Measurements from ENCODE around the gene CCDC73.

Gene CCDC73

GRCh38 chr11:32820497-32820896 is 26.0 kb upstream of the CCDC73 start:
- Histone ChIP-seq H3K27me3 (replicated peaks) (no peaks in the 10 kb centered on the region), H3K36me3 (replicated peaks) (no peaks in the 10 kb centered on the region), H3K27ac (no peak overlapping the region), H3K4me3 (ENCODE audit: low read depth, low read length) (no peak overlapping the region)
- no peak for DNase-seq
- in situ Hi-C loops (cut with HindIII; ENCODE audit: low pct_ligation_motif_present, low sequenced_read_pairs), result no loop called here
- TF ChIP-seq, protein P1, sequence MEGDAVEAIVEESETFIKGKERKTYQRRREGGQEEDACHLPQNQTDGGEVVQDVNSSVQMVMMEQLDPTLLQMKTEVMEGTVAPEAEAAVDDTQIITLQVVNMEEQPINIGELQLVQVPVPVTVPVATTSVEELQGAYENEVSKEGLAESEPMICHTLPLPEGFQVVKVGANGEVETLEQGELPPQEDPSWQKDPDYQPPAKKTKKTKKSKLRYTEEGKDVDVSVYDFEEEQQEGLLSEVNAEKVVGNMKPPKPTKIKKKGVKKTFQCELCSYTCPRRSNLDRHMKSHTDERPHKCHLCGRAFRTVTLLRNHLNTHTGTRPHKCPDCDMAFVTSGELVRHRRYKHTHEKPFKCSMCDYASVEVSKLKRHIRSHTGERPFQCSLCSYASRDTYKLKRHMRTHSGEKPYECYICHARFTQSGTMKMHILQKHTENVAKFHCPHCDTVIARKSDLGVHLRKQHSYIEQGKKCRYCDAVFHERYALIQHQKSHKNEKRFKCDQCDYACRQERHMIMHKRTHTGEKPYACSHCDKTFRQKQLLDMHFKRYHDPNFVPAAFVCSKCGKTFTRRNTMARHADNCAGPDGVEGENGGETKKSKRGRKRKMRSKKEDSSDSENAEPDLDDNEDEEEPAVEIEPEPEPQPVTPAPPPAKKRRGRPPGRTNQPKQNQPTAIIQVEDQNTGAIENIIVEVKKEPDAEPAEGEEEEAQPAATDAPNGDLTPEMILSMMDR (IDR thresholded peaks at IDR 0.05; ENCODE audit: low read depth, low read length, missing control alignments), result no peak

DNA sequence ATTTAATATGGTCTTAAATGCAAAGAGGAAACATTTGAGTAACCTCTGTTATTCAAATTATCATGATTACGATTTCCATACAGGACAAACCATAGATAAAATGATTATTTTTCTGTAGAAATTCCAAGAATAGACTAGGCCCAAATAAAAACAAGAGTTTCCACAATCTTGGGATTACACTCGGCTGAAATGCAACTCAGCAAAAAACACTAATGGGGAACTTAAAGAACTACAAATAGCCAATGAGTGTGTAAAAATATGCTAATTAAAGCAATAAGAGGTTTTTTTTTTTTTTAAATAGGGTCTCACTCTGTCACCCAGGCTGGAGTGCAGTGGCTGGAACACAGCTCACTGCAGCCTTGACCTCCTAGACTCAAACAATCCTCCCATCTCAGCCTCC is 24.7 kb upstream of the CCDC73 start:
- no peaks in the 10 kb centered on the region for H3K36me3 ChIP-seq (replicated peaks)
- in situ Hi-C loops (cut with HindIII; ENCODE audit: low pct_ligation_motif_present, low sequenced_read_pairs), result no loop called here
- DNase-seq, result no peak
- H3K4me3 ChIP-seq (ENCODE audit: low read depth, low read length), result no peak overlapping the region
- TF ChIP-seq, protein P1 (IDR thresholded peaks at IDR 0.05; ENCODE audit: low read depth, low read length, missing control alignments), result no peak
- no peaks in the 10 kb centered on the region for H3K27me3 ChIP-seq (replicated peaks)
- no peak overlapping the region for H3K27ac ChIP-seq

DNA sequence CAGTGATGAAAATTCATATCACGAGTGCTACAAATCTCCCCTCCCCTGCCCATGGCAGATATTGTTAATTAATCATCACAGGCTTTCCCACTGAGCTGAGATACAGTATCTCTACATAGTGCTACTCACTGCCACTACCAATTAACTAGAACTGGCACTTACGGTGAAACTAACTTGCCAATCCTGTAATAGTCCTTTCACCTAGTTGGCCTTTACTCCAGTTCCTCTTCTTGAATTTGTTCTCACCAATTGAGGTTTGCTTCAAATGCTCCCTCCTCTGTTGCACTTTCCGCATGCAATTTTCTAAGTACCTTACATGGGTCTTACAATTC is 23.4 kb upstream of the CCDC73 start:
- TF ChIP-seq, protein P1 (IDR thresholded peaks at IDR 0.05; ENCODE audit: low read depth, low read length, missing control alignments), result no peak
- no peak overlapping the region for H3K4me3 ChIP-seq (ENCODE audit: low read depth, low read length)
- no peaks in the 10 kb centered on the region for H3K36me3 ChIP-seq (replicated peaks)
- no peak for DNase-seq
- in situ Hi-C loops (cut with HindIII; ENCODE audit: low pct_ligation_motif_present, low sequenced_read_pairs), result no loop called here
- H3K27me3 ChIP-seq (replicated peaks), result no peaks in the 10 kb centered on the region
- no peak overlapping the region for H3K27ac ChIP-seq

GRCh38 chr11:32817181-32817851 is 22.9 kb upstream of the CCDC73 start:
- in situ Hi-C loops (cut with HindIII; ENCODE audit: low pct_ligation_motif_present, low sequenced_read_pairs), result no loop called here
- H3K4me3 ChIP-seq (ENCODE audit: low read depth, low read length), result no peak overlapping the region
- no peaks in the 10 kb centered on the region for H3K36me3 ChIP-seq (replicated peaks)
- no peaks in the 10 kb centered on the region for H3K27me3 ChIP-seq (replicated peaks)
- no peak for DNase-seq
- no peak overlapping the region for H3K27ac ChIP-seq
- TF ChIP-seq, protein P1 (IDR thresholded peaks at IDR 0.05; ENCODE audit: low read depth, low read length, missing control alignments), result no peak

DNA sequence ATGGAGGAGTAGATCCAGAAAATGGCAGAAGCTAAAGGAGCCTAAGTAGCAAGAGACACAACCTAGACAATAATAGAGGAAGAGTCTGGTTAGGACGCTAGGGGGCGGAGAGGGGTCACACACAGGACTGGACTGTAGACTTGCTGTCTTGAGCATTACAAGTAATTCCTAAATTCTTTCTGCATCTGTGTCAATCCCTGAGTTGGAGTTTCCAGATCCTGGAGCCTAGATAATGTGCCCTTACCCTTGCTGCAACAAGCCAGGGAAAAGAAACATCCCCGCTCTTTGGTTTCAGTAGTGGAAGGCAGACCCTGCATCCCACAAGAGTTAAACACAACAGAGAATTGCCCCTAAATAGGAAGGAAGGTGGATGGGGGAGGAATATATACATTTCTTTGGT is 14.9 kb upstream of the CCDC73 start:
- TF ChIP-seq, protein P1 (IDR thresholded peaks at IDR 0.05; ENCODE audit: low read depth, low read length, missing control alignments), result peak; percentile 94
- Histone ChIP-seq H3K27me3 (replicated peaks) (no peaks in the 10 kb centered on the region), H3K4me3 (ENCODE audit: low read depth, low read length) (no peak overlapping the region), H3K36me3 (replicated peaks) (no peaks in the 10 kb centered on the region), H3K27ac (no peak overlapping the region)
- DNase-seq, result peak; percentile 85
- in situ Hi-C loops (cut with HindIII; ENCODE audit: low pct_ligation_motif_present, low sequenced_read_pairs), result no loop called here

GRCh38 chr11:32796425-32796824 is 2.0 kb upstream of the CCDC73 start:
- TF ChIP-seq, protein P1 (IDR thresholded peaks at IDR 0.05; ENCODE audit: low read depth, low read length, missing control alignments), result no peak
- Histone ChIP-seq H3K36me3 (replicated peaks) (no peaks in the 10 kb centered on the region), H3K27ac (no peak overlapping the region), H3K4me3 (ENCODE audit: low read depth, low read length) (no peak overlapping the region), H3K27me3 (replicated peaks) (no peaks in the 10 kb centered on the region)
- no peak for DNase-seq
- in situ Hi-C loops (cut with HindIII; ENCODE audit: low pct_ligation_motif_present, low sequenced_read_pairs), result no loop called here
